Transverse colon (tissue), 4 donors: ENCODE results near the gene FPGT. TPM values are rescaled to one million over a fixed set of nuclear protein-coding genes. Genes with fewer than 3 reads are reported as not detected.

Experiments
- DNase-seq: peaks from one replicate; pipeline ENCODE4 v3.0.0-alpha.2; 2019
- H3K27ac ChIP-seq, 4 donors: fragments of 200-600 bp; sonication (generic); 2 replicates each; pipeline ENCODE4 v1.5.1; 2016 to 2018; ENCODE audit warnings: inconsistent platforms in 4 of 4
- H3K27me3 ChIP-seq: fragments of 200-600 bp; sonication (generic); 2 replicates; pipeline ENCODE4 v1.5.1; 2017; ENCODE audit warnings: inconsistent platforms
- H3K36me3 ChIP-seq, 4 donors: fragments of 200-600 bp; sonication (generic); 2 replicates each; pipeline ENCODE4 v1.5.1; 2017 to 2019; ENCODE audit warnings: inconsistent platforms in 4 of 4
- H3K4me1 ChIP-seq, 4 donors: fragments of 200-600 bp; sonication (generic); 2 replicates each; pipeline ENCODE4 v1.5.1; 2017 to 2020; ENCODE audit warnings: inconsistent platforms in 4 of 4
- H3K4me3 ChIP-seq, 4 donors: fragments of 200-600 bp; sonication (generic); 1 replicate in 1 of 4; 2 replicates in 3 of 4; pipeline versions ENCODE4 v1.5.1 to v1.6.1; 2017 to 2019; ENCODE audit warnings: inconsistent platforms in 4 of 4
- H3K9me3 ChIP-seq, 2 donors: fragments of 200-600 bp; sonication (generic); 2 replicates each; pipeline ENCODE4 v1.5.1; 2017 to 2019; ENCODE audit warnings: inconsistent platforms in 2 of 2
- CTCF ChIP-seq, 5 experiments: fragments of 200-600 bp in 3 of 5; fragments of 450-650 bp in 2 of 5; sonication (generic) in 3 of 5; IDR thresholded peaks; 1 replicate in 2 of 5; 2 replicates in 3 of 5; pipeline ENCODE4 v1.5.1; 2016 to 2017; ENCODE audit warnings: antibody characterized with exemption in 5 of 5, inconsistent platforms in 3 of 5, mild to moderate bottlenecking in 2 of 5, moderate library complexity in 1 of 5
- EP300 ChIP-seq: sonication (generic); formaldehyde crosslinking; IDR thresholded peaks from one replicate; pipeline ENCODE4 v1.6.1; 2017; ENCODE audit warnings: antibody characterized with exemption, low read depth
- POLR2A ChIP-seq: fragments of 450-650 bp; IDR thresholded peaks from one replicate; pipeline ENCODE4 v1.6.1; 2016; ENCODE audit warnings: antibody characterized with exemption, mild to moderate bottlenecking, moderate library complexity
- POLR2AphosphoS5 ChIP-seq, 3 donors: sonication (generic); formaldehyde crosslinking; IDR thresholded peaks; one replicate each; pipeline ENCODE4 v1.6.1; 2016; ENCODE audit warnings: antibody characterized with exemption in 3 of 3
- WGBS, 2 donors: methylation state at CpG; one replicate each; pipeline ENCODE4 v1.1.5; 2018; ENCODE audit warnings: low coverage in 1 of 2; 5-methylcytosine and 5-hydroxymethylcytosine counted together
- in situ Hi-C, 4 donors: fragments of 200-750 bp; cut with MboI; loops; one replicate each; pipeline versions ENCODE4 v1.15.0 to v1.15.1; 2017; ENCODE audit warnings: low sequenced_read_pairs in 3 of 4, low pct_ligation_motif_present in 1 of 4, low pct_unique_long_range_greater_than_20kb in 1 of 4
- intact Hi-C: fragments of 100-400 bp; cut with DNase I; formaldehyde crosslinking; loops from one replicate; pipeline ENCODE4 v1.15.1; 2023; ENCODE audit warnings: low total_unique reads
- total RNA-seq, 4 donors: library from RNA; depleted of rRNA; stranded (reverse); fragments of >200 nt; gene quantifications; one replicate each; pipeline ENCODE4 v1.1.0, GENCODE V29; 2016

Gene FPGT
- total RNA-seq, 4 donors from 2014 or later = 10.8 to 20.3 (median 14.8) TPM

DNA sequence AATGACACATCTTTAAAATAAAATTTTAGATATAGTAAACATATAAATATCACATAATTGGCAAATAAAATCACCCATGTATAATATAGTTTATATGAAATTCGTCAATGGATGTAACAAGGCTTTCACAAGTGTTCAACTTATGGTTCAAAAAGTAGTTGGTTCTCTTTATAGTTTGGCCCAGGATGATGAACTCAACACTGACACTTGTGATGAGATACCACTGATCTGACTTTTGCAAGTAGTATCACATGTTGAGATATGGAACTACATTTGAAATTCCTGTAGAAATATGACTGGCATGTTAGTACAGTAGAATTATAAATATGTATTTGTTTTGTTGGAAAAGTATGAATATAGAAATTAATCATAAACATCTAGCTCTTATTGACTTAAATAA, 39.0 kb downstream of the FPGT start:
- in situ Hi-C loops = no loop called here
- Histone ChIP-seq H3K4me3 (no peak overlapping the region), H3K27ac (no peak overlapping the region), H3K9me3 (no peaks in the 10 kb centered on the region), H3K27me3 (no peaks in the 10 kb centered on the region), H3K4me1 (no peaks in the 10 kb centered on the region), H3K36me3 (no peaks in the 10 kb centered on the region)
- DNase-seq = no peak
- intact Hi-C loops = no loop called here
- 57 to 87% methylated on average over 1 of the region's 1 CpG for WGBS, 2 donors
- no peak for TF ChIP-seq CTCF (IDR thresholded peaks at IDR 0.05)
- no peak for TF ChIP-seq EP300
- no peak for TF ChIP-seq POLR2AphosphoS5 (IDR thresholded peaks at IDR 0.05)
- TF ChIP-seq POLR2A = no peak

DNA sequence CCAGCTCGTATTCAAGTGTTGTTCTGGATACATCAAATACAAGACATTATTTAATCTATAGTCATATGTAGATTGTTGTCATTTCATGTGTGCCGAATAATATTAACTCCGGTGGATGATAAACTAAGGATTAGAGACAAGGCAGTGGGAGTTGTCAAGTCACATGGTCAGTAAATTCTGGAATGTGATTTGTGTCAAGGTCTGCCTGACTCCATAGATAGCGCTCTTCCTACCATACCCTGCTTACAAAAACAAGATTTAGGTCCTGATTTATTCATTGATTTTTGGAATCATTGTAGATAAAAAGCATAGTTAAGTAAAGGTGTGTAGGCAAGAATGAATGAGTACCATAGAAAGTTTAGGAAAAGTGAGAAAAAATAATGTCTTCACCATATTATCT, 39.7 kb downstream of the FPGT start:
- WGBS, 2 donors = 86 to 88% methylated on average over 4 of the region's 4 CpGs
- intact Hi-C loops = no loop called here

GRCh38 chr1:74245168-74245772, 47.2 kb downstream of the FPGT start:
- TF ChIP-seq CTCF (IDR thresholded peaks at IDR 0.05) (no peak), EP300 (no peak), POLR2A (no peak), POLR2AphosphoS5 (IDR thresholded peaks at IDR 0.05) (no peak)
- Histone ChIP-seq H3K27me3 (no peaks in the 10 kb centered on the region), H3K9me3 (no peaks in the 10 kb centered on the region), H3K27ac (no peak overlapping the region), H3K4me1 (no peaks in the 10 kb centered on the region), H3K36me3 (no peaks in the 10 kb centered on the region), H3K4me3 (no peak overlapping the region)
- in situ Hi-C loops = no loop called here
- no peak for DNase-seq
- WGBS, 2 donors = 39 to 60% methylated on average over 1 to 2 of the region's 2 CpGs
- intact Hi-C loops = no loop called here

More for the DNA sequence above, 39.7 kb downstream of the FPGT start:
- H3K27ac ChIP-seq = no peak overlapping the region
- DNase-seq = no peak
- no peak overlapping the region for H3K4me3 ChIP-seq
- no peaks in the 10 kb centered on the region for H3K4me1 ChIP-seq
- in situ Hi-C loops = no loop called here
- H3K9me3 ChIP-seq = no peaks in the 10 kb centered on the region
- TF ChIP-seq POLR2AphosphoS5 (IDR thresholded peaks at IDR 0.05) (no peak), EP300 (no peak), CTCF (IDR thresholded peaks at IDR 0.05) (no peak), POLR2A (no peak)
- no peaks in the 10 kb centered on the region for H3K27me3 ChIP-seq
- no peaks in the 10 kb centered on the region for H3K36me3 ChIP-seq

- no peak for DNase-seq
- intact Hi-C loops = no loop called here
- in situ Hi-C loops = no loop called here
Observed at GRCh38 chr1:74246315-74246714, 48.3 kb downstream of the FPGT start.

More at GRCh38 chr1:74246315-74246714, 48.3 kb downstream of the FPGT start:
- no peak overlapping the region for H3K4me3 ChIP-seq
- H3K27ac ChIP-seq = no peak overlapping the region
- H3K4me1 ChIP-seq = no peaks in the 10 kb centered on the region
- TF ChIP-seq CTCF (IDR thresholded peaks at IDR 0.05) (no peak), EP300 (no peak), POLR2AphosphoS5 (IDR thresholded peaks at IDR 0.05) (no peak), POLR2A (no peak)
- no peaks in the 10 kb centered on the region for H3K27me3 ChIP-seq
- no peaks in the 10 kb centered on the region for H3K9me3 ChIP-seq
- 87 to 94% methylated on average over 2 of the region's 2 CpGs for WGBS, 2 donors
- H3K36me3 ChIP-seq = no peaks in the 10 kb centered on the region
